HUES6 (cell line): Measurements from ENCODE around the gene TSPAN32.
"Not testable (repeated sequence)": the region's sequence is repeated elsewhere in the genome, so short reads cannot be mapped to it uniquely, and the experiment has no call there.

ENCODE experiments used
- H3K27ac ChIP-seq: 2 replicates; pipeline ENCODE4 v1.7.0; 2013; ENCODE audit warnings: low read depth, mild to moderate bottlenecking, low read length, inconsistent platforms
- H3K27me3 ChIP-seq: 2 replicates; pipeline ENCODE4 v1.6.1; 2013; ENCODE audit warnings: low read length; ENCODE audit not compliant: control insufficient read depth, insufficient read depth
- H3K36me3 ChIP-seq: 2 replicates; pipeline ENCODE4 v1.6.1; 2013; ENCODE audit warnings: low read length; ENCODE audit not compliant: control insufficient read depth, insufficient read depth
- H3K4me1 ChIP-seq: 2 replicates; pipeline ENCODE4 v1.6.1; 2013; ENCODE audit warnings: low read length; ENCODE audit not compliant: control insufficient read depth, insufficient read depth
- H3K4me3 ChIP-seq: 2 replicates; pipeline ENCODE4 v1.5.1; 2013; ENCODE audit warnings: low read depth, low read length
- H3K9ac ChIP-seq: one replicate; pipeline ENCODE4 v1.6.1; 2013; ENCODE audit warnings: mild to moderate bottlenecking, low read length
- H3K9me3 ChIP-seq: 2 replicates; pipeline ENCODE4 v1.6.1; 2013; ENCODE audit warnings: low read depth, low read length; ENCODE audit not compliant: control insufficient read depth, insufficient read depth

Gene TSPAN32

GRCh38 chr11:2363130-2363529 is 61.3 kb downstream of the TSPAN32 start:
- no peaks in the 10 kb centered on the region for H3K4me1 ChIP-seq
- no peak overlapping the region for H3K4me3 ChIP-seq
- H3K27me3 ChIP-seq, result no peaks in the 10 kb centered on the region
- H3K36me3 ChIP-seq, result no peaks in the 10 kb centered on the region
- no peaks in the 10 kb centered on the region for H3K9me3 ChIP-seq
- H3K9ac ChIP-seq, result no peak overlapping the region
- no peak overlapping the region for H3K27ac ChIP-seq

- Histone ChIP-seq H3K27ac (no peak overlapping the region), H3K9me3 (no peaks in the 10 kb centered on the region), H3K27me3 (no peaks in the 10 kb centered on the region), H3K4me3 (no peak overlapping the region), H3K4me1 (no peaks in the 10 kb centered on the region), H3K9ac (no peak overlapping the region), H3K36me3 (no peaks in the 10 kb centered on the region)
These were observed 62.0 kb downstream of the TSPAN32 start for GRCh38 chr11:2363577-2364370.

- H3K4me1 ChIP-seq, H3K9me3 ChIP-seq, H3K27ac ChIP-seq, H3K9ac ChIP-seq, H3K27me3 ChIP-seq, H3K36me3 ChIP-seq, H3K4me3 ChIP-seq: not testable (repeated sequence)
These were observed 62.6 kb downstream of the TSPAN32 start for GRCh38 chr11:2364386-2364785.

GRCh38 chr11:2365571-2366210 is 63.9 kb downstream of the TSPAN32 start:
- Histone ChIP-seq H3K9me3 (no peaks in the 10 kb centered on the region), H3K27me3 (no peaks in the 10 kb centered on the region), H3K36me3 (no peaks in the 10 kb centered on the region), H3K9ac (no peak overlapping the region), H3K4me1 (no peaks in the 10 kb centered on the region), H3K4me3 (no peak overlapping the region), H3K27ac (no peak overlapping the region)

- no peak overlapping the region for H3K9ac ChIP-seq
- no peaks in the 10 kb centered on the region for H3K9me3 ChIP-seq
- H3K27ac ChIP-seq, result no peak overlapping the region
- no peaks in the 10 kb centered on the region for H3K4me1 ChIP-seq
- H3K36me3 ChIP-seq, result no peaks in the 10 kb centered on the region
- H3K27me3 ChIP-seq, result no peaks in the 10 kb centered on the region
- H3K4me3 ChIP-seq, result no peak overlapping the region
These were observed 64.5 kb downstream of the TSPAN32 start for GRCh38 chr11:2366276-2366675.

- Histone ChIP-seq H3K9me3 (no peaks in the 10 kb centered on the region), H3K36me3 (no peaks in the 10 kb centered on the region), H3K4me3 (no peak overlapping the region), H3K4me1 (no peaks in the 10 kb centered on the region), H3K9ac (no peak overlapping the region), H3K27me3 (no peaks in the 10 kb centered on the region), H3K27ac (no peak overlapping the region)
These were observed 64.9 kb downstream of the TSPAN32 start for GRCh38 chr11:2366733-2367132.

GRCh38 chr11:2367266-2368160 is 65.7 kb downstream of the TSPAN32 start:
- no peaks in the 10 kb centered on the region for H3K9me3 ChIP-seq
- H3K36me3 ChIP-seq, result no peaks in the 10 kb centered on the region
- H3K27ac ChIP-seq, result no peak overlapping the region
- no peaks in the 10 kb centered on the region for H3K27me3 ChIP-seq
- no peak overlapping the region for H3K9ac ChIP-seq
- H3K4me1 ChIP-seq, result no peaks in the 10 kb centered on the region
- no peak overlapping the region for H3K4me3 ChIP-seq
